GM18861 (cell line): ENCODE measurements around the gene VPS39.

Experiments
- ATAC-seq: cut with Tn5 transposase; IDR thresholded peaks from one replicate; pipeline ENCODE4 v1.9.1; 2021; ENCODE audit not compliant: unreplicated experiment

Gene VPS39

DNA sequence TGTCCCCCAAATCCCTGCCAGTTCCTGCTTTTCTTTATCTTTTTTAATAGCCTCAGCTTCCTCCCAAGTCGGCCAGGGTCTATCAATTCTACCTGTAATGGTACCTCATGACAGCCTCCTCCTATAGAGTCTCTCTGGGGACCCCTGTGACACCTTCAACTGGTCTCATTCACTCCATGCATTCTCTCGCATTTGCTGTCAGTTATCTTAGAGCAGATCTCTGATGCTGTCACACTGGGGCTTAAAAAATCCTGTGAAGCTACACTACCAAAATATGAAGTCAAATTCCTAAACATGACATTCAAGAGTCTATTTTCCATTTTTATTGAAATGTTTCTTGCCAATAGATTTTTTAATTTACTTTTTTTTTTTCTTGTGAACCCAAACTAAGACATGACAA lies 5.5 kb downstream of the VPS39 start:
- no peak for ATAC-seq

DNA sequence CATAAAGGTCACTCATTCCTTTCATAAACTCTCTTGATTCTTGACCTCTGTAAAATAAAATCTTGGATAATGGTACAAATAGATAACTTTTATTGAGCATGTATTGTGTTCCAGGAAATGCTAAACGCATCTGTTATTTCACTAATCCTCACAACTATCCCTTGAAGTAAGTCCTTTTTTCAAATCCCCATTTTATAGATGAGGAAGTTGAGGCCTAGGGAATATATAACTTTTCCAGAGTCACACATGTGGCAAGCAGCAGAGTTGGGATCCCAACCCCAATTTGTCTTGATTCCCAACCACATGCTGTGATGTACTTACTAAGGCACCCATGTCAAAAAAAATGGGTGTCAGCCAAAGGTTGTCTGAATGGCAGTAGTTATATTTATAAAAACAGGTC lies 6.3 kb downstream of the VPS39 start:
- ATAC-seq = no peak

GRCh38 chr15:42199126-42199525 lies 9.0 kb downstream of the VPS39 start:
- ATAC-seq = no peak

DNA sequence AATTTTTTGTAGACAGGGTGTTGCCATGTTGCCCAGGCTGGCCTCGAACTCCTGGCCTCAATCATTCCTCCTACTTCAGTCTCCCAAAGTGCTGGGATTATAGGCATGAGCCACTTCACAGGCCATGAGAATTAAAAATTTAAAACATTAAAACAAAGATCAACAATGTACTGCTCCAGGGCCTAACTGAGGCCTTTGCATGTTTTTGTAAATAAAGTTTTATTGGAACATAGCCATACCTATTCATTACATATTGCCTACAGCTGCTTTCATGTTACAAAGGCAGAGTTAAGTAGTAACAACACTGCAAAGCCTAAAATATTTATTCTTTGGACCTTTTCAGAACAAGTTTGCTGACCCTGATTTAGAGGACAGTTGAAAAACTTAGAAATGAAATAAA lies 9.6 kb downstream of the VPS39 start:
- ATAC-seq = no peak

DNA sequence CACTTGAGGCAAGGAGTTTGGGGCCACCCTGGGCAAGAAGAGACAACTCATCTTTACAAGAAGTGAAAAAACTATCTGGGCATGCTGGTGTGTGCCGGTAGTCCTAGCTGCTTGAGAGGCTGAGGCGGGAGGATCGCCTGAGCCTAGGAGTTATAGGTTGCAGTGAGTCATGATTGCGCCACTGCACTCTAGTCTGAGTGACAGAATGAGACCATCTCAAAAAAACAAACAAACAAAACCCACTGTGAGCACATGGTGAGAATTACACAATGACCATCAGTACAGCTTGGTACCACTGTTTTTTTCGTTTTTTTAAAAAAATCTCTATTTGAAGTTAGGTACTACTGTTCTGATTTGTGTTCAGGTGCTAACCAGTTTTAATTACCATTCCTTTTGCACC lies 13.6 kb downstream of the VPS39 start:
- ATAC-seq = no peak

GRCh38 chr15:42193383-42193782 lies 14.7 kb downstream of the VPS39 start:
- ATAC-seq = no peak

DNA sequence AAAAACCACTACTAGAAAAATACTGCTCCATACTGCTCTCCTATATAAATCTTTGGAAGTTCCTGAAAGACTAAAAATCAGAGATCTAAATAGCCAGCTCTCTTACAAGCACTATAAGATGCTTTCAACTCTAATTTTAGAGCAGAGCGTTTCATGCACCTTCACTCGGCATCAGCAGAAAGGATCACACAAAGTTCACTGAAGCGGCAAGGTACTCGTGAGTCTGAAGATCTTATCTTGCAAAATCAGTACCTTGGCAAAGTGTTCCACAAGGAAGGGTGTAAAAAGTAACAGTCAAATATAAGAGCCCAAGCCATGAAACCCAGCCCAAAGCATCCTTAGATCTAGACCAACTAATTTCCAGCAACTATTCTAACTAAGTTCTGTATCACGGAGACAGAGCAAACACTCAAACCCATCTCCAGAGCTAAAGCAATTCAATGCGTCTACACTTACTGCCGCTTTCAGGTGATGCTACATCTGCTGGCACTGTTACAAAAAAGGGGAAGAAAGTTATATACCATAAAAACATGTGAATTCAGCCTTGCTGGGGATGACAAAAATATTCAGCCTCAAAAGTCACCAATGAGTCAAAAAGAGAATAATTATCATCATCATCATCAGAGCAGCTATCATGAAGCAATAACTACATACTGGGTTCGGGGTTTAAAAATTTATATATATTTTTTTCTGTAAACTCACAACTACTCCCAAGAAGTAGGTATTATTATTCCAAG lies 16.3 kb downstream of the VPS39 start:
- no peak for ATAC-seq

DNA sequence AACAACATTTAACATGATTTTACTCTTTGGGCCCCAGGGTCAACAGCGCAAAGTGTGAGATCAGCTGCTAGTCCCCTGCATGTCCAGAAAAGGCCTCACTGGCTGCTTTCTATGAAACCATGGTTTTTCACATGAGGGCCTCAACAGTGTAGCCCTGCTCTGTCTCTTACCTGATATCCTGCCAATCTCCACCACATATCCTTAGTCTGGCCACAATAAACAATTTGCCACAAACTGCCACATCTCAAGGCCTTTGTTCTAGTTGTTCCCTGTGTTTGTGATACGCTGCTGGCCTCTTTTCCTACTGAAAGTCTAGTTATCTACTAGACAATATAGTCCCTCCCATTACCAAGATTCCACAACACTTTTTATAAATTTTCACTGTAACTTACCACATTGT lies 17.7 kb downstream of the VPS39 start:
- ATAC-seq = no peak

GRCh38 chr15:42185801-42186200 lies 22.3 kb downstream of the VPS39 start:
- no peak for ATAC-seq

DNA sequence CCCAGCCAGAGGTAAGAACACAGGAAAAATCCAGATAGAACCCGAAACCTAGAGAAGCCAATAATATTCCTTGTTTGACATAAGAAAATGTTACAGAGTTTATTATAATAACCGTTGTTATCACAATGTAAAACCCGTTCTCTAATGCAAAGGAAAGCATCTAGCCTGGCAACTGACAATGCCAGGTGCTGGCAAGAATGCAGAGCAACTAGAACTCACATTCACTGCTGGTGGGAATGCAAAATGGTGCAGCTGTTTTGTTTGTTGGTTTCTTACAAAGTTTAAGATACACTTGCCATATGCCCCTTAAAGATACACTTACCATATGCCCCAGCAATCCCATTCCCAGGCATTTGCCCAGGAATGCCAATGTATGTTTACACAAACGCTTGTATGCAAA lies 23.4 kb downstream of the VPS39 start:
- ATAC-seq = no peak

DNA sequence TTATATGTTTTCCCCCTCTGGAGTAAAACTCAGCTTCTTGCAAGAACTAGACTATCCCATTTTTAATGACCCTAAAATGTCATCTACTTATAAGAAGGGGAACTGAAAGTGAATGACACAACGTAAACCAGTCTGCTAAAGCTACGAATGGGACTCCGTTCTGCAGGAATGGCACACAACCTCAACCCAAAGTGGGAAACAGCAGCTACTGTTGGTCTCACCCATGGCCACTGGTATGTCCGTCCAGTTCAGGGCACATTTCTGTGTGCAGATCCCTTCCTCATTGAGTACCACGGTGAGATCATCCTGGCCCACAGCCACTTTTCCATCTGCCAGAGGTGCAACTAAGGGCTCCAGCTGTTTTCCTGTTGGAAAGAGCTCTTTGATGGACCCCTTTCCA lies 23.8 kb downstream of the VPS39 start:
- no peak for ATAC-seq

DNA sequence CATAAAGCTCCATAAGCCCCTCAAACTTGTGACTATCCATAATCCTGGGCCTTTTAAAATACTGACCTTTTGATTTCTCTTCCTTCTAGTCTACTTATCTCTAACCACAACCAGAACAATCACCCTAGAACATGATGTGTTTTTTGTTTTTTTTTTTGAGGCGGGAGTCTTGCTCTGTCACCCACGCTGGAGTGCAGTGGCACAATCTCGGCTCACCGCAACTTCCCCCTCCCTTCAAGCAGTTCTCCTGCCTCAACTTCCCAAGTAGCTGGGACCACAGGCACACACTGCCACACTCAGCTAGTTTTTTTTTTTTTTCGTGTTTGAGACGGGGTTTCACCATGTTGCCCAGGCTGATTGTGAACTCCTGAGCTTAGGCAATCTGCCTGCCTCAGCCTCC lies 25.1 kb downstream of the VPS39 start:
- ATAC-seq = no peak

GRCh38 chr15:42182328-42182886 lies 25.7 kb downstream of the VPS39 start:
- no peak for ATAC-seq

- no peak for ATAC-seq
These were observed 30.0 kb downstream of the VPS39 start for GRCh38 chr15:42178056-42178455.

GRCh38 chr15:42175671-42176070 lies 32.4 kb downstream of the VPS39 start:
- ATAC-seq = no peak

- ATAC-seq = no peak
These were observed 35.6 kb downstream of the VPS39 start for GRCh38 chr15:42172475-42172874.

DNA sequence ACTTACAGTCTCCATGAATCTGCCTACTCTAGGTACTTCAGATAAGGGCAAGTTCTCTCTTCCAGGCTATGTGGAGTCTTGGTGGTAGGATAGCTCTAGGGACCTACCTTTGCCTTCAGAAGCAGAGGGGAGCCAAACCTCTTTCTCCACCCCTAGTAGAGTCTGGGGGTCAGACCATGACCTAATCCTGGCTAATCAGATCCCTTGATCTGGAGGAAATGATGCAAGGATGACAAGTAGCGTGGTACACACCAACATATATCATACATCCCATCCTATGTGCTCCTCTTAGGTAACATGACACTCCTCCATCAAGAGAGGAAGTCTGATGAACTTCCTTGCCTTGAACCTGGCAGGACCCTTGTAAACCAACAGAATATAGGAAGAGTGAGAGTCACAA lies 36.3 kb downstream of the VPS39 start:
- ATAC-seq = no peak

DNA sequence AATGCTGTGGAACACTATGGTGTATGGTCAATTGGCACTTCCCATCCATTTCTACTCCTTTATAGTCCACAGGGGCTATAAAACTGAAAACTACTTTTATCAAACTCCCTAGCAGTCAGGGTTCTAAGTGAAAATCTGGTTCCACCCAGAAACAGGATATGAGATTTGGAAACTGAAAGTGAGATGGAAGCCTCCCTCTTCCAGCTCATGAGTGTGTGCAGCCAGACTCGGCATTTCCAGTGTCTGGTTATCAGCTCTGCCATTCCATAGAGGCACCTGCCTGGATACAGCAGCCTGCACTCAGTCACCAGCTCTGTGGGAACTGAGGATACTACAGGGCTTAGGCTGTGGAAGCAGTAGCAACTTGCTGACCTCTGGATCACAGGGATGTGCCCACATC lies 37.0 kb downstream of the VPS39 start:
- no peak for ATAC-seq

- ATAC-seq = no peak
These were observed 41.7 kb downstream of the VPS39 start for GRCh38 chr15:42166225-42166940.

GRCh38 chr15:42165106-42165505 lies 43.0 kb downstream of the VPS39 start:
- no peak for ATAC-seq

DNA sequence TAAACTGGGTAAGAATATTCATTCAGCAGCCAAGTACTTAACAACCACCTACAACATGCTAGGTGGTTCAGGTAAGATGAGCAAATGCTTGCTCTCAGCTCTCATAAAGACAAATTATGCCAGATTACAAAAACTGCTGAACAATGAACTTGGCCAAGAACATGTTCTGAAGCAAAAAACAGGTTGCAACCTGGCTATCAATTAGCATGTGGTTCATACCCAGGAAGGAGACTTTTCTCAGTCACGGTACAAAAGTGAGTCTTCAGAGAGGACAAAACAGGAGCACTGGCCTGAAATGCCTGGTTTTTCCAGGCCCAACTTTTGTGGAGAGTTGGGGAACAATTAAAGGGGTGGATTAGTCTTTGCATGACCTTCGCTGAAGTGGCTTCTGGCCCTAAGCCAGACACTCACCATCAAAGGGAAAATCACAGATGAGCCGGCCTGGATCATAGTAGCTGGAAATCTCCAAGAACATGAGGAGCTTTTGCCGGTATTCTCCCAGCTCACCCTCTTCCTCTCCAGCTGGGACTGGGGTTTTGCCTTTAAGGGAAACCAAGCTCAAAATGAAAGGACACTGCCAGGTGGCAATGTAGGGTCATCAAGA lies 44.1 kb downstream of the VPS39 start:
- ATAC-seq = no peak

DNA sequence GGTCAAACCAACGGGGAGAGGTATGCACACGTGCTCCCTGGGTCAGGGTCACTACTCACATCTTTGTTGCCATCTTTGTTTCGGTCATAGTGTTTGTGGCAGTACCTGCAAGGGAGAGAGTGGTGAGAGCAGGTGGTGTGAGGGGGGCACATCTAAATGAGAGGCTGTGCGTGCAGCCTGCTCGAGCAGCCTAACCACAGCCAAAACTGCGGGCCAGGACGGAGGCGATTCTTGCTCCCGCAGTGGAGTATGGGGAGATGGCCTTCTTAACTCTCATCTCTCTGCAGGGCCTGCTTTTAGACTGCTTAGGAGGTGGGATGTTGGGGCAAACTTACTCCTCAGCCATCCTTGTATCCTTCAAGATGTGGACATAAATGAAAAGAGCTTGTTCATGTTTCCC lies 44.8 kb downstream of the VPS39 start:
- no peak for ATAC-seq
